Measurements from ENCODE around the gene OR2T2. TPM values are rescaled to one million over a fixed set of nuclear protein-coding genes. Genes with fewer than 3 reads are reported as not detected.
"Not testable (repeated sequence)": the region's sequence is repeated elsewhere in the genome, so short reads cannot be mapped to it uniquely, and the experiment has no call there.

OR2T2 gene
- polyA plus RNA-seq, 3 donors: not detected

GRCh38 chr1:248455045-248455444 is 9.6 kb downstream of the OR2T2 start:
- H3K27me3 Mint-ChIP-seq (ENCODE audit: low read depth in 3 of 3); H3K4me1 Mint-ChIP-seq; H3K36me3 Mint-ChIP-seq: not testable (repeated sequence)

GRCh38 chr1:248456635-248457034 is 11.2 kb downstream of the OR2T2 start:
- H3K27me3 Mint-ChIP-seq (ENCODE audit: low read depth in 3 of 3): not testable (repeated sequence)

More at GRCh38 chr1:248455045-248455444, 9.6 kb downstream of the OR2T2 start:
- H3K9ac ChIP-seq (ENCODE audit: insufficient read depth, low read length, poor library complexity, severe bottlenecking); H3K27me3 ChIP-seq (ENCODE audit: control insufficient read depth in 2 of 2, insufficient read depth in 2 of 2, low read length in 2 of 2); H3K36me3 ChIP-seq (replicated peaks in 1 of 2; ENCODE audit: control insufficient read depth in 1 of 2, insufficient read depth in 2 of 2, low read length in 2 of 2); H3K4me1 ChIP-seq (ENCODE audit: control insufficient read depth in 1 of 2, insufficient read depth in 2 of 2, low read length in 2 of 2); H4K20me1 ChIP-seq (ENCODE audit: insufficient read depth, low read length); H3K4me2 ChIP-seq (replicated peaks; ENCODE audit: extremely low read depth, low read length, poor library complexity, severe bottlenecking); DNase-seq; H3K9me3 Mint-ChIP-seq; H3K27ac Mint-ChIP-seq; intact Hi-C loops (cut with micrococcal nuclease); H3K9me3 ChIP-seq (replicated peaks in 1 of 2; ENCODE audit: control insufficient read depth in 1 of 2, insufficient read depth in 1 of 2, low read length in 2 of 2); H3K4me3 ChIP-seq (replicated peaks in 1 of 3; ENCODE audit: low read depth in 2 of 3, low read length in 3 of 3); H3K27ac ChIP-seq (ENCODE audit: low read depth in 1 of 2, low read length in 2 of 2); H3K79me2 ChIP-seq (ENCODE audit: insufficient read depth, low read length); H3K4me3 Mint-ChIP-seq; H2AFZ ChIP-seq (ENCODE audit: insufficient read depth, low read depth, low read length, poor library complexity, severe bottlenecking): not testable (repeated sequence)
- no CpG with 5 or more reads among the region's 4 CpGs for WGBS (ENCODE audit: insufficient coverage)

GRCh38 chr1:248459117-248459516 is 13.7 kb downstream of the OR2T2 start:
- WGBS (ENCODE audit: insufficient coverage): 88% methylated on average over 1 of the region's 7 CpGs
- H3K27me3 Mint-ChIP-seq (ENCODE audit: low read depth in 3 of 3); H3K9me3 ChIP-seq (replicated peaks in 1 of 2; ENCODE audit: control insufficient read depth in 1 of 2, insufficient read depth in 1 of 2, low read length in 2 of 2); H3K9ac ChIP-seq (ENCODE audit: insufficient read depth, low read length, poor library complexity, severe bottlenecking); intact Hi-C loops (cut with micrococcal nuclease); DNase-seq; H3K27ac ChIP-seq (ENCODE audit: low read depth in 1 of 2, low read length in 2 of 2); H3K4me1 Mint-ChIP-seq; H3K36me3 Mint-ChIP-seq; H3K4me1 ChIP-seq (ENCODE audit: control insufficient read depth in 1 of 2, insufficient read depth in 2 of 2, low read length in 2 of 2); H3K27ac Mint-ChIP-seq; H2AFZ ChIP-seq (ENCODE audit: insufficient read depth, low read depth, low read length, poor library complexity, severe bottlenecking); H3K4me2 ChIP-seq (replicated peaks; ENCODE audit: extremely low read depth, low read length, poor library complexity, severe bottlenecking); H4K20me1 ChIP-seq (ENCODE audit: insufficient read depth, low read length); H3K36me3 ChIP-seq (replicated peaks in 1 of 2; ENCODE audit: control insufficient read depth in 1 of 2, insufficient read depth in 2 of 2, low read length in 2 of 2); H3K4me3 Mint-ChIP-seq; H3K79me2 ChIP-seq (ENCODE audit: insufficient read depth, low read length); H3K4me3 ChIP-seq (replicated peaks in 1 of 3; ENCODE audit: low read depth in 2 of 3, low read length in 3 of 3); H3K9me3 Mint-ChIP-seq; H3K27me3 ChIP-seq (ENCODE audit: control insufficient read depth in 2 of 2, insufficient read depth in 2 of 2, low read length in 2 of 2): not testable (repeated sequence)

More at GRCh38 chr1:248456635-248457034, 11.2 kb downstream of the OR2T2 start:
- H3K9me3 ChIP-seq (replicated peaks in 1 of 2; ENCODE audit: control insufficient read depth in 1 of 2, insufficient read depth in 1 of 2, low read length in 2 of 2); H3K79me2 ChIP-seq (ENCODE audit: insufficient read depth, low read length); H3K9me3 Mint-ChIP-seq; H3K36me3 Mint-ChIP-seq; H3K27ac ChIP-seq (ENCODE audit: low read depth in 1 of 2, low read length in 2 of 2); H3K4me3 ChIP-seq (replicated peaks in 1 of 3; ENCODE audit: low read depth in 2 of 3, low read length in 3 of 3); H3K27me3 ChIP-seq (ENCODE audit: control insufficient read depth in 2 of 2, insufficient read depth in 2 of 2, low read length in 2 of 2); DNase-seq; H3K9ac ChIP-seq (ENCODE audit: insufficient read depth, low read length, poor library complexity, severe bottlenecking); H2AFZ ChIP-seq (ENCODE audit: insufficient read depth, low read depth, low read length, poor library complexity, severe bottlenecking); intact Hi-C loops (cut with micrococcal nuclease); H3K4me1 Mint-ChIP-seq; H3K36me3 ChIP-seq (replicated peaks in 1 of 2; ENCODE audit: control insufficient read depth in 1 of 2, insufficient read depth in 2 of 2, low read length in 2 of 2); H3K27ac Mint-ChIP-seq; H3K4me3 Mint-ChIP-seq; H4K20me1 ChIP-seq (ENCODE audit: insufficient read depth, low read length); H3K4me2 ChIP-seq (replicated peaks; ENCODE audit: extremely low read depth, low read length, poor library complexity, severe bottlenecking); H3K4me1 ChIP-seq (ENCODE audit: control insufficient read depth in 1 of 2, insufficient read depth in 2 of 2, low read length in 2 of 2): not testable (repeated sequence)
- no CpG with 5 or more reads among the region's 2 CpGs for WGBS (ENCODE audit: insufficient coverage)
